GM15510 (cell line): Measurements from ENCODE around the gene NAT14.

Experiments used
- POLR2A ChIP-seq: IDR thresholded peaks from 3 replicates; pipeline ENCODE4 v1.6.1; 2011; ENCODE audit warnings: borderline replicate concordance; ENCODE audit not compliant: insufficient read length; ENCODE audit errors: extremely low read depth

NAT14 gene

DNA sequence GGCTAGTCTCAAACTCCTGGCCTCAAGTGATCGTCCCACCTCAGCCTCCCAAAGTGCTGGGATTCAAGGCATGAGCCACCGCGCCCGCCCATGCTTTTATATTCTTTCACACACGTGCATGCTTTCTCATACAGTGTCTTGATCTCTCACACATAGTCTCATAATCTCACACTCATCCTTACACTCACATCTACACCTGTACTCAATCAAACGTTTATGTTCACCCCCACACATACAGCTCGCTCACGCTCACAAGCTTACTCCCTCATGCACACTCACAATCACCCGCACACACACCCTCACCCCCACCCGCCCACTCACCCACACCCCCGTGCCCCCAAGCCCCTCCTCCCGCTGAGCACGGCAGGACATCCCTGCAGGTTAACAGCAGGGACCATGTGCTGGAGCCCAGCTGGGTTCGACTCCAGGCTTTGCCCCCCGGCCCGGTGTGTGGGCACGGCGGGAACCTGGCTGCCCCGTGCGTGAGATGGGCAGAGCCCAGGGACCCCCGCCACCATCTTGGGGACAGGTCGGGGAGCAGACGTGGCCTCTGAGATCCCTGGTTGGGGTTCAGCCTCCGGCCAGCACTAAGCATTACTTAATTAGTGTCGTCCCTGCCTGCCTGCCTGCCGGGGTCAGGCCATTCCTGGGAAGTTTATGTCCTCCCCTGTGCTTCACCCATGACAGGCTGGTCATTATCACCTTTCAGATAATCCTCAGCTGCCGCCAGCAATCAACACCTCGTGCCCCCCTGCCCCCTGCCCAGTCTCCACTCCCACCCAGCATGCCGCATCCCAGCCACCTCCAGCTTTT is 40.5 kb downstream of the NAT14 start:
- TF ChIP-seq POLR2A = no peak

DNA sequence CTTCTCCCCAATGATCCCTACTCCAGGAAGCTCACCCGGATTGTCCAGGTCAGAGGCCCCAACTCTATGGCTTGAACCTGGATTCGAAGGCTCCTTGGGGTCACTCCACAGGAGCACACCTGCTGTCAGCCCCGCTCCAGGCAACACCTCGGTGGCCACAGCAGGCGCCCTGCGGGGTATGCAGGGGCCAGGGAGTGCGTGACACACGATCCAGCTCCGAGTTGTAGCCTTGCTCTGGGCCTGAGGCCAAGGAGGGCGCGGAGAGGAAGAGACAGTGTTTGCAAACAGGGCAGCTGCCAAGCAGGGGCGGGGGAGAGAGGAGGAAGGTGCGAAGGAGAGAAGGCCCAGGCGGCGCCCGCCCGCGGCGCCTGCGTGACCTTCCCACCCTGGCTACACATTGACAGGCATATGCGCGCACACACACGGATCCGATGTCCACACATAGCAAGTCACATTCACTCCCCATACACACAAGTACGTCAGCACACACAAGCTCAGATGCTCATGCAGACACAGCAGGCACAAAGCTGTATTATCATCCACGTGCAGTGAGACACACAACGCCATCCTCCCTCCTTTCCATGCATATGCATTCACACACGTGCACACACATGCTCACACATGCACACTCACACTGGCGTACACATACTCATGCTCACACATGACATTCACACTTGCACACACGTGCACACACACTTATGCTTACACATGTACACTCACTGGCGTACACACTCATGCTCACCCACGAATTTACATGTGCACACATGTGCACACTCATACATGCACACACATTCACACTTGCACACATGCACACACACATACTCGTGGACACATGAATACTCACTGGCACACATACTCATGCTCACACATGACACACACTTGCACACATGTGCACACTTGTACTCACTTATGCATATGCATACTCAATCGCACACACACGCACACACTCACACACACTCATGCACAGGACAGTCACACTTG is 41.5 kb downstream of the NAT14 start:
- no peak for TF ChIP-seq POLR2A

DNA sequence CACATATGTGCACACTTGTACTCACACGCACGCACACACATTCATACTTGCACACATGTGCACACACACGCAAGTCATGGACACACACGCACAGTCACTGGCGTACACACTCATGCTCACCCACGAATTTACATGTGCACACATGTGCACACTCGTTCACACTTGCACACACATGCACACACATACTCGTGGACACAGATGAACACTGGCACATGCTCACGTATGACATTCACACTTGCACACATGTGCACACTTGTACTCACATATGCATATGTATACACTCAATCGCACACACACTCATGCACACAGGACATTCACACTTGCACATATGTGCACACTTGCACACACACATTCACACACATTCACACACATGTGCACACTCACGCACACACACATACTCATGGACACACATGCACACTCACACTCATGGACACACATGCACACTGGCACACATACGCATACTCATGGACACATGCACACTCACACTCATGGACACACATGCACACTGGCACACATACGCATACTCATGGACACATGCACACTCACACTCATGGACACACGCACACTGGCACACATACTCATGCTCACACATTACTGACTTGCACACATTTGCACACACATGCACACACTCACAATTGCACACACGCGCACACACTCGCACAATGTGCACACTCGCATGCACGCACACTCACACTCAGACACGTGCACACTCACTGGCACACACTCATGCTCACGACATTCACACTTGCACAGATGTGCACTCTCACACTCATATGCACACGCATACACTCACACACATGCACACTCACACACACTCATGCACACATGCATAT is 42.4 kb downstream of the NAT14 start:
- no peak for TF ChIP-seq POLR2A

GRCh38 chr19:55528030-55528803 is 43.2 kb downstream of the NAT14 start:
- TF ChIP-seq POLR2A = no peak

DNA sequence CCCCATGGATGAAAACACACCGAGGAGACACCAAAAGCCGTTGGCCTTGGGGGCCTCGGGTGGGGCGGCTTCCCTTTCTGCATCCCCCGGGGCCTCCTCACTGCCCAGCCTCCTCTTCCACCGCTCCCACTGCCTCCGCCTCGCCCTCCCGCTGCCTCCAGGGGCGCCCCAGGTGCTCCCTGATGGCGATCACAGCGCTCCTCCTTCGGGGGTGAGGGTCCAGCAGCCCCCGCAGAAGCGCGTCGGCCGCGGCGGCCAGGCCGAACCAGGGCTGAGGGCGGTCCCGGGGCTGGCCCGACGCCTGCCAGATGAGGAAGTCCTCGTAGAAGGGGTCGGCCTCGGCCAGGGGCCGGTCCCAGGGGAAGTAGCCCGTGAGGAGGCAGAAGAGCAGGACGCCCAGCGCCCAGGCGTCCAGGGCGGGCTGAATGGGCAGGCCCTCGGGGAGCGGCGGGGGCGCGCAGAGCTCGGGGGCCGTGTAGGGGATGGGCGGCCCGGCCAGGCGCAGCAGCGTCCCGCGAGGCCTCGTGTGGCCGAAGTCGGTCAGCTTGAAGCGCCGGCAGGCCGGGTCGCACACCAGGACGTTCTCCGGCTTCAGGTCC is 44.7 kb downstream of the NAT14 start:
- TF ChIP-seq POLR2A = no peak

GRCh38 chr19:55530996-55531395 is 46.0 kb downstream of the NAT14 start:
- no peak for TF ChIP-seq POLR2A

DNA sequence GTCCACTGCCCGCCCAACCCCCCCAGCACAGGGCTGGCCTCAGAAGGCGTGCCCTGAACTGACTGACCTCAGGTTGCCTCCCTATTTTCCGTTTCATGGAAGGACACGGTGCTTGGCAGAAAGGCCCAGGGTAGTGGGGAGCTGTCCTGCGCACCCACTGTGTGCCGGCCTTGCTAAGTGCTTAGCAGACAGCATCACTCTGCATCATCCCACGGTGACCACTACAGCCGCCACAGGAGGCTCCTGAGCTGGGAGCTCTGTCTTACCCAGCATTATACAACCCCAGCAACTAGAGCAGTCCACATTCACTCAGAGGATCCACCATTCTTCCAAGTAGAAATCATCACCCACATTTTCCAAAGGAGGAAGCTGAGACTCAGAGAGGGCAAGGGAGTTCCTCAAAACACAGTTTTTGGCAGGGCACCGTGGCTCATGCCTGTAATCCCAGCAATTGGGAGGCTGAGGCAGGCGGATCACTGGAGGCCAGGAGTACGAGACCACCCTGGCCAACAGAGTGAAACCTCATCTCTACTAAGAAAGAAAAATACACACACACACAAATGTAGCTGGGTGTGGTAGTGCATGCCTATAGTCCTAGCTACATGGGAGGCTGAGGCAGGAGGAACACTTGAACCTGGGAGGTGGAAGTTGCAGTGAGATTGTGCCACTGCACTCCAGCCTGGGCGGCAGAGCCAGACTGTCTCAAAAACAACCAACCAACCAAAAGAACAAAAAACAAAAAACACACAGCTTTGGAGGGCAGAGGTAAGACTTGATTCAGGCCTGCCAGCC is 50.4 kb downstream of the NAT14 start:
- TF ChIP-seq POLR2A = no peak

GRCh38 chr19:55535965-55536350 is 51.0 kb downstream of the NAT14 start:
- no peak for TF ChIP-seq POLR2A

DNA sequence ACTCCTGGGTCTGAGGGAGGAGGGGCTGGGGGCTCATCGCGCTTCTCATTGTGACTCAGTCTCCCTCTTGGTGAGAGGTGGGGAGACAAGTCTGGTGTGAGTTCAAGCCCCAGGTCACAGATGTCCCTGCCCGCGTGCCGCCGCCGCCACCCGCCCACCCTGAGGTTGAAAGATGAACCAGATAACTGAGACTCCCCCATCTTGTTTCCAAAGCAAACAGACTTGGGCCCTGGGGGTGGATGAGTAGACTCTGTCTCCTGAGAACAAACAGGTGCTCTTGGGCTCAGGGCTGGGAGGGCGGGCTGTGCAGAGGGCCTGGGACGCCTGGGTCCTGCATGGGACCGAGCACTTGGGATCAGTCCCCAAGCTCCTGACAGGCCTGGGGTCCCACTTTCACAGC is 51.4 kb downstream of the NAT14 start:
- TF ChIP-seq POLR2A = no peak
